HepG2 (cell line): ENCODE data around the gene ATM. TPM values are rescaled to one million over a fixed set of nuclear protein-coding genes. Genes with fewer than 3 reads are reported as not detected.

Experiments used
- ATAC-seq: fragments of 200-7000 bp; cut with Tn5 transposase; 3 replicates; pipeline ENCODE4 v1.9.1; 2020; ENCODE audit warnings: mild to moderate bottlenecking, moderate library complexity
- BruUV-seq: library from RNA; stranded (reverse); fragments of 400-500 nt; replicated peaks from 2 replicates; lab custom pipeline; 2021; lab: Mats Ljungman, UMichigan
- CTCF ChIA-PET: fragments of 300-600 bp; formaldehyde crosslinking; extraction: SDS; loops from one replicate; lab custom pipeline; 2021; ENCODE audit warnings: low total read pairs, inconsistent platforms, low intra/inter-chr PET ratio; lab: Yijun Ruan, JAX
- POLR2A ChIA-PET: fragments of 350-600 bp; sonication (Branson Sonifier 250); formaldehyde crosslinking; loops from one replicate; lab custom pipeline; 2020; ENCODE audit warnings: antibody characterized with exemption, inconsistent platforms; lab: Yijun Ruan, JAX
- DNase-seq: peaks from one replicate; pipeline ENCODE4 v3.0.0-alpha.2; 2015; ENCODE audit warnings: low spot score
- FAIRE-seq: peaks from 3 replicates; lab custom pipeline; 2011; peaks lifted over from hg19 to GRCh38; lab: Jason Lieb, UNC
- H2AFZ ChIP-seq: one replicate; pipeline ENCODE4 v1.6.1; 2011; ENCODE audit warnings: low read length, inconsistent platforms
- H3K27ac ChIP-seq: fragments of 300-600 bp; 3 replicates; pipeline ENCODE4 v1.8.0; 2011; ENCODE audit warnings: mixed run types, mild to moderate bottlenecking, mixed read lengths, low read length, inconsistent platforms; ENCODE audit not compliant: insufficient read depth; ENCODE audit errors: extremely low read length
- H3K27me3 ChIP-seq, 2 experiments: fragments of 200-600 bp in 1 of 2; 2 replicates in 1 of 2; 3 replicates in 1 of 2; pipeline versions ENCODE4 v1.6.0 to v1.8.0; 2011; ENCODE audit warnings: low read length in 2 of 2, mild to moderate bottlenecking in 2 of 2, moderate library complexity in 2 of 2, inconsistent platforms in 1 of 2; ENCODE audit not compliant: insufficient read depth in 2 of 2, control insufficient read depth in 1 of 2
- H3K36me3 ChIP-seq, 2 experiments: fragments of 200-600 bp in 1 of 2; replicated peaks in 1 of 2; 2 replicates in 1 of 2; 3 replicates in 1 of 2; pipeline versions ENCODE4 v1.5.1 to v1.8.0; 2011; ENCODE audit warnings: low read length in 2 of 2, inconsistent platforms in 1 of 2; ENCODE audit not compliant: insufficient read depth in 2 of 2, control insufficient read depth in 1 of 2
- H3K4me1 ChIP-seq: 2 replicates; pipeline ENCODE4 v1.5.1; 2012; ENCODE audit warnings: low read length, inconsistent platforms; ENCODE audit not compliant: insufficient read depth
- H3K4me2 ChIP-seq: 2 replicates; pipeline ENCODE4 v1.6.0; 2011; ENCODE audit warnings: low read depth, low read length, inconsistent platforms
- H3K4me3 ChIP-seq, 3 experiments: fragments of 200-600 bp in 1 of 3; sonication (generic), shearing (Covaris generic) in 1 of 3; replicated peaks in 1 of 3; 2 replicates each; pipeline ENCODE4 v1.5.1; 2011 to 2016; ENCODE audit warnings: low read length in 3 of 3, inconsistent platforms in 2 of 3, low read depth in 2 of 3, mild to moderate bottlenecking in 2 of 3, control low read depth in 1 of 3, mixed read lengths in 1 of 3; ENCODE audit not compliant: insufficient read depth in 1 of 3
- H3K79me2 ChIP-seq: one replicate; pipeline ENCODE4 v1.6.1; 2011; ENCODE audit warnings: low read length, inconsistent platforms; ENCODE audit not compliant: insufficient read depth
- H3K9ac ChIP-seq: 2 replicates; pipeline ENCODE4 v1.6.0; 2011; ENCODE audit warnings: mild to moderate bottlenecking, low read depth, low read length, inconsistent platforms; ENCODE audit not compliant: insufficient read depth
- H3K9me3 ChIP-seq: 2 replicates; pipeline ENCODE4 v1.5.1; 2012; ENCODE audit warnings: mild to moderate bottlenecking, low read length
- H4K20me1 ChIP-seq: 2 replicates; pipeline ENCODE4 v1.6.0; 2011; ENCODE audit warnings: inconsistent platforms, mild to moderate bottlenecking, low read length, moderate library complexity; ENCODE audit not compliant: insufficient read depth
- HNF4A ChIP-seq: sonication (generic); formaldehyde crosslinking; IDR thresholded peaks from 2 replicates; pipeline ENCODE4 v1.4.0; 2020; ENCODE audit warnings: missing genetic modification reagents
- MAFF ChIP-seq: IDR thresholded peaks from 2 replicates; pipeline ENCODE4 v1.6.1; 2011; ENCODE audit warnings: low read depth, low read length, improper control_type of control experiment
- MAFK ChIP-seq, 2 experiments: IDR thresholded peaks in 1 of 2; conservative IDR thresholded peaks in 1 of 2; 2 replicates each; pipeline ENCODE4 v1.6.1; 2011; ENCODE audit warnings: improper control_type of control experiment in 2 of 2, low read length in 2 of 2
- ZNF207 ChIP-seq: fragments of 450-650 bp; IDR thresholded peaks from 2 replicates; pipeline ENCODE4 v1.6.1; 2016; ENCODE audit warnings: antibody characterized with exemption, borderline replicate concordance
- ZNF775 ChIP-seq: sonication (generic); formaldehyde crosslinking; IDR thresholded peaks from 2 replicates; pipeline ENCODE4 v1.4.0; 2020; ENCODE audit warnings: missing genetic modification reagents, mild to moderate bottlenecking, moderate library complexity, borderline replicate concordance
- whole genome bisulfite sequencing: methylation state at CpG from one replicate; pipeline ENCODE4 v1.1.6; 2017; ENCODE audit warnings: low lambda C conversion rate; 5-methylcytosine and 5-hydroxymethylcytosine counted together
- in situ Hi-C: cut with HindIII; loops from 2 replicates; pipeline ENCODE4 v1.10.0; 2017; ENCODE audit warnings: low pct_unique_long_range_greater_than_20kb; ENCODE audit not compliant: extremely low pct_ligation_motif_present
- intact Hi-C: fragments of 100-400 bp; cut with micrococcal nuclease; formaldehyde crosslinking; loops from one replicate; pipeline ENCODE4 v1.10.0; 2022; ENCODE audit not compliant: unreplicated experiment
- polyA plus RNA-seq, 8 experiments: library from polyadenylated mRNA; depleted of rRNA in 3 of 8; stranded (reverse) in 7 of 8; unstranded in 1 of 8; fragments of >200 nt; fragmentation: Illumina TruSeq in 4 of 8; extraction: Trizol in 4 of 8; gene quantifications; 2 replicates each; pipeline versions ENCODE4 v1.2.1 to v1.2.3, GENCODE V29; 2011 to 2016; ENCODE audit warnings: low read depth in 4 of 8, missing spikeins in 1 of 8, mixed read lengths in 1 of 8; ENCODE audit not compliant: insufficient read depth in 1 of 8
- total RNA-seq, 5 experiments: library from RNA; depleted of rRNA; stranded (reverse); fragments of >200 nt; fragmentation: Illumina TruSeq; extraction: Trizol; gene quantifications; 2 replicates each; pipeline ENCODE4 v1.2.3, GENCODE V29; 2016; ENCODE audit warnings: low read depth in 1 of 5
- TF ChIP-seq, protein P1 (sequence below): IDR thresholded peaks from 2 replicates; pipeline ENCODE4 v1.6.1; 2016; ENCODE audit warnings: mild to moderate bottlenecking, missing biosample characterization, missing genetic modification reagents
- TF ChIP-seq, protein P2 (sequence below): sonication (generic); formaldehyde crosslinking; IDR thresholded peaks from 2 replicates; pipeline ENCODE4 v1.8.0; 2023; ENCODE audit warnings: mild to moderate bottlenecking, missing genetic modification reagents

Gene ATM
- total and polyA plus RNA-seq, 2 of the 13 experiments (the other 11 are each of a cell fraction or from before 2014, with no cell fraction given) = 40.0 to 71.6 TPM

DNA sequence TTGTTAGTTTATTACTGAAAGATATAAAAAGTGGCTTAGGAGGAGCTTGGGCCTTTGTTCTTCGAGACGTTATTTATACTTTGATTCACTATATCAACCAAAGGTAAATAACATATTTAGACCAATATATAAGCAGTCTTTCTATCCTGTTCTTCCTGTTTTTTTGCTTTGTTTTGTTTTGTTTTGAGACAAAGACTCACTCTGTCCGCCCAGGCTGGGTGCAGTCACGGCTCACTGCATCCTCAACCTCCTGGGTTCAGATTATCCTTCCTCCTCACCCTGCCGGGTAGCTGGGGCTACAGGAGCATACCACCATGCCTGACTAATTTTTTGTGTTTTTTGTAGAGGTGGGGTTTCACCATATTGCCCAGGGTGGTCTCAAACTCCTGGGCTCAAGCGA is 66.8 kb downstream of the ATM start (continued):
- TF ChIP-seq, protein P1, sequence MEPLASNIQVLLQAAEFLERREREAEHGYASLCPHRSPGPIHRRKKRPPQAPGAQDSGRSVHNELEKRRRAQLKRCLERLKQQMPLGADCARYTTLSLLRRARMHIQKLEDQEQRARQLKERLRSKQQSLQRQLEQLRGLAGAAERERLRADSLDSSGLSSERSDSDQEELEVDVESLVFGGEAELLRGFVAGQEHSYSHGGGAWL (CRISPR knock-in tag) = no peak
- TF ChIP-seq ZNF775 (CRISPR knock-in tag) (no peak), HNF4A (CRISPR knock-in tag) (no peak)
- TF ChIP-seq, protein P2, sequence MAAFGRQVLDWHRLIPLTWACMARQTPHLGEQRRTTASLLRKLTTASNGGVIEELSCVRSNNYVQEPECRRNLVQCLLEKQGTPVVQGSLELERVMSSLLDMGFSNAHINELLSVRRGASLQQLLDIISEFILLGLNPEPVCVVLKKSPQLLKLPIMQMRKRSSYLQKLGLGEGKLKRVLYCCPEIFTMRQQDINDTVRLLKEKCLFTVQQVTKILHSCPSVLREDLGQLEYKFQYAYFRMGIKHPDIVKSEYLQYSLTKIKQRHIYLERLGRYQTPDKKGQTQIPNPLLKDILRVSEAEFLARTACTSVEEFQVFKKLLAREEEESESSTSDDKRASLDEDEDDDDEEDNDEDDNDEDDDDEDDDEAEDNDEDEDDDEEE (CRISPR knock-in tag) = no peak

DNA sequence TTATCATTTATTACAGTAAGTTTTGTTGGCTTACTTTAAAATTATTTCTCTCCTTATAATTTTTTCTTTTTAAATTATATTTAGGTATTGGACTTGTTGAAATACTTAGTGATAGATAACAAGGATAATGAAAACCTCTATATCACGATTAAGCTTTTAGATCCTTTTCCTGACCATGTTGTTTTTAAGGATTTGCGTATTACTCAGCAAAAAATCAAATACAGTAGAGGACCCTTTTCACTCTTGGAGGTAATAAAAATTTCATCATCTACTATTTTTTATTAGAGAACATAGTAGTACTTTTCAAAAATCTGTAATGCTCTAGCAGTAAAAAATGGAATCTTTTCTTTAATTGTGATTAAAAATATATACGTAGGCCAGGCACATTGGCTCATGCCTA is 70.4 kb downstream of the ATM start:
- H3K27me3 ChIP-seq = no peaks in the 10 kb centered on the region
- no peak overlapping the region for H2AFZ ChIP-seq
- ATAC-seq = no peak
- ChIA-PET POLR2A (no interaction called here), CTCF (no interaction called here)
- DNase-seq = no peak
- peaks cover 3 to 46% of the 10 kb centered on the region in 2 experiments; a peak in 4 of 5 replicates for H3K36me3 ChIP-seq
- intact Hi-C loops (no loop called here), in situ Hi-C loops (no loop called here)
- WGBS = 97% methylated on average over 3 of the region's 3 CpGs
- no peaks in the 10 kb centered on the region for H3K4me1 ChIP-seq
- H3K9ac ChIP-seq = no peak overlapping the region
- H3K4me3 ChIP-seq = no peak overlapping the region
- no peak for FAIRE-seq
- BruUV-seq = no TSS peak
- H3K9me3 ChIP-seq = no peaks in the 10 kb centered on the region
- no peaks in the 10 kb centered on the region for H4K20me1 ChIP-seq
- no peak for TF ChIP-seq ZNF207
- peak; percentile 15 to 54; a peak in 3 of 4 replicates for TF ChIP-seq MAFK (conservative IDR thresholded peaks at IDR 0.05 in 1 of 2, IDR thresholded peaks at IDR 0.05 in 1 of 2; ENCODE audit: low read length in 2 of 2)
- TF ChIP-seq MAFF = peak; percentile 31; the same call in 1 of the 2 replicates
- no peaks in the 10 kb centered on the region for H3K79me2 ChIP-seq
- no peak overlapping the region for H3K4me2 ChIP-seq
- no peak overlapping the region for H3K27ac ChIP-seq
